ENCODE results near the gene TIPRL. TPM values are rescaled to one million over a fixed set of nuclear protein-coding genes. Genes with fewer than 3 reads are reported as not detected.

Gene TIPRL
- total RNA-seq, 1 donor from 2014 or later, result 28.9 TPM

DNA sequence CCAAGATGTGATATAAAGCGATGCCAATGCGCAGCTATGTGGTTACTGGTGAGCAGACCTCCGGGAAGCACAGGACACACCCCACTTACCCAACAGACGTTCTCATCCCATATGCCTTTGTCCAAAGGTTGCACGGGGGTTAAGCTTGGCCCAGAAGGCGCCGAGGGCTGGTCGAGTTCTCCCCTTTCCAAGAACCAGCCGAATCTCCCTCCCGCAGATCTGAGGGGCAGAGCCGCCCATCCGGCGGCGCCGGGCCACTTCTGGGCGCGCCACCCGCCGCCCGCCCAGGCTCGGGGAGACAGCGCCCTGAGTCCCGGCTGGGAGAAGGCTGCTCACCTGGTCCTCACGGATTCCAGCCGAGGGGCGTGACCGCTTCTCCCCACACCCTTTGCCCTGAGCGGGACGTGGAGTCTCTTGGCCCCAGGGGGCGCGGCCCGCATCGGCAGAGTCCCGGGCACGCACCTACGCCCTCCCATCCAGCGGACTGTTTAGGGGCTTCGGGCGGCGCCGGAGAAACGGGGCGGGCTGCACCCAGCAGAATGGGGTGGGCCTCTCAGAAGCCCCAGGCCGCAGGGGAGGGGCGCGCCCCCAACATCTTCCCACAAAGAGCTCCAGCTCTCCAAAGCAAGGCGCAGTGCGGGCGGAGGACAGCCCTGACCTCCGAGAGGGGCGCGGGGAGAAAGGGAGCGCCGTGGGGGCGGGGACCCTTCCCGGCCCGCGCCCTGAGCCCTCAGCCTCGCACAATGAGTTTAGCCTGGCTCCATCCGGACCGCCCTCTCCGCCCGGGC, 42.6 kb upstream of the TIPRL start:
- peak; percentile 32 to 54 for DNase-seq (ENCODE audit: low spot score in 2 of 2, unreplicated experiment in 2 of 2)
- peak overlapping the region; percentile 75 for H3K4me3 Mint-ChIP-seq
- TF ChIP-seq CTCF (IDR thresholded peaks at IDR 0.05; ENCODE audit: unreplicated experiment), result no peak
- peaks cover 29% of the 10 kb centered on the region for H3K4me1 Mint-ChIP-seq
- peak overlapping the region; percentile 78 for H3K27ac Mint-ChIP-seq
- no peaks in the 10 kb centered on the region for H3K9me3 Mint-ChIP-seq
- H3K36me3 Mint-ChIP-seq, result peaks cover 4% of the 10 kb centered on the region
- no peaks in the 10 kb centered on the region for H3K27me3 Mint-ChIP-seq (ENCODE audit: low read depth)

DNA sequence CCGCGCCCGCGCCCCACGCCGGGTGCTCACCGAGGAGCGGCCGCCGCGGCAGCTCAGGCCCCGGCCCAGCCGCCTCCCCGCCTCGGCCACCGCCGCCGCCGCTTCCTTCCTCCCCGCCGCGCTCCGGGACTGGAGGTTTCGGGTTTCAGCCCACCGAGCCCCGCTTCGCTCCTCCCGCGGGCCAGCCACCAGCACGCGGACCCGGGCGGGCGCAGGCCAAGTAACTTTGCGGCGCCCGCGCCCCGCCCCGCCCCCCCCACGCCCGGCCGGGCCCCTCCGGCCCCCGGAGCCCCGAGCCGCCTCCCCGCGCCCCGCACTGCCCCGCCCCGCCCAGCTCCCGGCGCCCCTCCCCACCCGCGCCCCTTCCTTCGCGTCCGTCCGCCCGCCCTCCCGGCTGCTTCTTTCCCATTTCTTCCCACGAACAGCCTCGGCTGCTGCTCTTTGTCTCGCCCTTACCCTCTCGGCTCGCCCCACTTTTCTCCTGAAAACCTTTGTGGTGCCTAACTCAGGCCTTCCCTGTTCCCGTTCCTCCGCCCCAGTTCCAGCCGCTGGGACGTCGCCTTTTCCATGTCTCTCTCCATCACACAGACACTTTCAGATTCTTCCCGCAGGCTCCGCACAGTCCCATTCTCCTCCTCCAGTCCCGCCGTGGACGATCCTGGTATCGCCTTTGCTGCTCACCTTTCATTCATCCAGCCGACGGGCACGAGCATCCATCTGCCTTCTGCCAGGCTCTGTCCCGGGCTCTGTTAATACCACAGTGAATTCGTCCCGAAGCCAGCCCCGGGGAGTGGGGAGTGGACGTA, 41.9 kb upstream of the TIPRL start, which contains the start of gene GPR161:
GPR161 (minus strand) TSS at position 222 of the 806 bp plus-strand sequence. CDS start 32,080 bp downstream, outside the sequence.
- TF ChIP-seq CTCF (IDR thresholded peaks at IDR 0.05; ENCODE audit: unreplicated experiment), result no peak
- peaks cover 29% of the 10 kb centered on the region for H3K4me1 Mint-ChIP-seq
- no peaks in the 10 kb centered on the region for H3K9me3 Mint-ChIP-seq
- DNase-seq (ENCODE audit: low spot score in 2 of 2, unreplicated experiment in 2 of 2), result peak; percentile 63 to 79
- no peaks in the 10 kb centered on the region for H3K27me3 Mint-ChIP-seq (ENCODE audit: low read depth)
- no peaks in the 10 kb centered on the region for H3K36me3 Mint-ChIP-seq
- peak within 1 kb of the TSS; percentile 97 for H3K27ac Mint-ChIP-seq
- H3K4me3 Mint-ChIP-seq, result peak within 1 kb of the TSS; percentile 90

- no peaks in the 10 kb centered on the region for H3K9me3 Mint-ChIP-seq
- H3K4me1 Mint-ChIP-seq, result peaks cover 29% of the 10 kb centered on the region
- no peak for TF ChIP-seq CTCF (IDR thresholded peaks at IDR 0.05; ENCODE audit: unreplicated experiment)
- H3K27ac Mint-ChIP-seq, result peak overlapping the region; percentile 97
- H3K27me3 Mint-ChIP-seq (ENCODE audit: low read depth), result no peaks in the 10 kb centered on the region
- H3K36me3 Mint-ChIP-seq, result no peaks in the 10 kb centered on the region
- H3K4me3 Mint-ChIP-seq, result peak overlapping the region; percentile 90
- no peak for DNase-seq (ENCODE audit: low spot score in 2 of 2, unreplicated experiment in 2 of 2)
Measured at GRCh38 chr1:168137515-168137821, 41.3 kb upstream of the TIPRL start.

DNA sequence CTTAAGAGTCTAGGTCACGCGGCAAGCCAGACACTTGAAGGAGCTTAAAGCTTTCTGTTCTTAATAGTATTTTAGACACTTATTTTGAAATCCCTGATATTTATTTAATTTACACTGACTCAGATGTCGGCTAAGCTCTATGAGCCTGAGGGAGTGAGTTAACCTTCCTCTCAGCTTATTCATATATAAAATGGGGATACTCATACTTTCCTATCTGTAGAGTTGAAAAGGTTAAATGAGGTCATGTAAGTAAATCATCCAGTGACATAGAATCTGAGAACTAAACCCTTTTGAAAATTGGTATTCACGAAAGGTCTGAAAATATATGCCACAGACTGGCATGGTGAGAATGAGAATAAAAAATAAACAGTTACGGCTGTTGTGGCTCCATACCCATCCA, 40.6 kb upstream of the TIPRL start:
- Mint-ChIP-seq H3K4me3 (peak overlapping the region; percentile 90), H3K27me3 (ENCODE audit: low read depth) (no peaks in the 10 kb centered on the region), H3K4me1 (peaks cover 29% of the 10 kb centered on the region), H3K9me3 (no peaks in the 10 kb centered on the region), H3K36me3 (no peaks in the 10 kb centered on the region), H3K27ac (peak overlapping the region; percentile 97)
- TF ChIP-seq CTCF (IDR thresholded peaks at IDR 0.05; ENCODE audit: unreplicated experiment), result no peak
- no peak for DNase-seq (ENCODE audit: low spot score in 2 of 2, unreplicated experiment in 2 of 2)

- Mint-ChIP-seq H3K27ac (no peak overlapping the region), H3K36me3 (no peaks in the 10 kb centered on the region), H3K4me1 (peaks cover 28% of the 10 kb centered on the region), H3K4me3 (no peak overlapping the region), H3K9me3 (no peaks in the 10 kb centered on the region), H3K27me3 (ENCODE audit: low read depth) (no peaks in the 10 kb centered on the region)
- no peak for DNase-seq (ENCODE audit: low spot score in 2 of 2, unreplicated experiment in 2 of 2)
- no peak for TF ChIP-seq CTCF (IDR thresholded peaks at IDR 0.05; ENCODE audit: unreplicated experiment)
Measured at GRCh38 chr1:168139070-168139469, 39.7 kb upstream of the TIPRL start.
